Activated CD4-positive, CD25-positive, alpha-beta regulatory T cell treated with anti-CD3 and anti-CD28 coated beads, Interleukin-2, amount 50 U/mL, for 16 hours (primary cell): ENCODE data around the gene MAFF.
"Not testable (repeated sequence)": the region's sequence is repeated elsewhere in the genome, so short reads cannot be mapped to it uniquely, and the experiment has no call there.

Experiments used
- DNase-seq: peaks from one replicate; pipeline ENCODE4 v3.0.0-alpha.2; 2020; ENCODE audit warnings: low read depth, low spot score

Gene MAFF

GRCh38 chr22:38201711-38202436 lies at the start of gene MAFF:
MAFF (plus strand) TSS chr22:38201994; CDS start chr22:38213854, 11,860 bp downstream.
- peak; percentile 77 for DNase-seq

- DNase-seq: no peak
Measured at GRCh38 chr22:38153821-38154562, 47.8 kb upstream of the MAFF start.

- not testable (repeated sequence) for DNase-seq
Measured at GRCh38 chr22:38154563-38154915, 47.3 kb upstream of the MAFF start.

GRCh38 chr22:38155703-38156102 lies 46.1 kb upstream of the MAFF start:
- no peak for DNase-seq

- DNase-seq: no peak
Measured at GRCh38 chr22:38162881-38163843, 38.6 kb upstream of the MAFF start.

GRCh38 chr22:38163844-38164550 lies 37.8 kb upstream of the MAFF start:
- DNase-seq: no peak

- no peak for DNase-seq
Measured at GRCh38 chr22:38164551-38164918, 37.3 kb upstream of the MAFF start.

- DNase-seq: no peak
Measured at GRCh38 chr22:38165922-38166593, 35.7 kb upstream of the MAFF start.

- no peak for DNase-seq
Measured at GRCh38 chr22:38167988-38168407, 33.8 kb upstream of the MAFF start.

- no peak for DNase-seq
Measured at GRCh38 chr22:38169116-38169515, 32.7 kb upstream of the MAFF start.

- DNase-seq: no peak
Measured at GRCh38 chr22:38170469-38170868, 31.3 kb upstream of the MAFF start.

- DNase-seq: no peak
Measured at GRCh38 chr22:38171927-38172831, 29.6 kb upstream of the MAFF start.

GRCh38 chr22:38172832-38173640 lies 28.8 kb upstream of the MAFF start:
- DNase-seq: no peak

- no peak for DNase-seq
Measured at GRCh38 chr22:38173641-38173906, 28.2 kb upstream of the MAFF start.

GRCh38 chr22:38174626-38175025 lies 27.2 kb upstream of the MAFF start:
- DNase-seq: no peak

- DNase-seq: no peak
Measured at GRCh38 chr22:38175206-38176118, 26.3 kb upstream of the MAFF start.

GRCh38 chr22:38176170-38176741 lies 25.5 kb upstream of the MAFF start:
- no peak for DNase-seq

- DNase-seq: no peak
Measured at GRCh38 chr22:38177044-38177443, 24.8 kb upstream of the MAFF start.
